ENCODE data around the gene AGBL4. TPM values are rescaled to one million over a fixed set of nuclear protein-coding genes. Genes with fewer than 3 reads are reported as not detected.

The AGBL4 gene
- total RNA-seq, 2 donors from 2014 or later: not detected

DNA sequence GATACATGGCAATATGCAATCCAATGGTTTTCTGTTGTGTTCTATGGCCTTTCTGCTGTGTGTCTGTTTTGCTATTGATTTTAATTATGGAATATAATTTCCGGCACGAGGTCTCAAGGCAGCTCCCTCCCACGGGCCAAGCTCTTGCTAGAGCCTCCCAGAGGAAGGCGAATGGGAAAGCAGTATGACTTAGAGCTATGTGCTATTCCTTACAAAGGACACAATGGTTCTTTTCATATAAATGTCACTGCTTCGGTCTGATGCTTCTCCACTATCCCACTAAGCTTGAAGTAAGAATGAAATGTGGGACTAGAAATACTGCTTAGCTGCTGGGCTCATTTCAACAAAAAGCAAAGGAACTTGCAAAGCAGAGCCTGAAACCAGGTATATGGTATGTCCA is 924.9 kb downstream of the AGBL4 start:
- no peaks in the 10 kb centered on the region for H3K27me3 ChIP-seq (replicated peaks; ENCODE audit: insufficient read depth)
- ATAC-seq (ENCODE audit: insufficient number of reproducible peaks, low FRiP score, low read depth) (no peak), DNase-seq (ENCODE audit: low spot score) (no peak)
- no peak overlapping the region for H3K27ac ChIP-seq
- no peaks in the 10 kb centered on the region for H3K36me3 ChIP-seq
- no peak for TF ChIP-seq CTCF (IDR thresholded peaks at IDR 0.05)
- H3K4me3 ChIP-seq: no peak overlapping the region
- H3K9me3 ChIP-seq: no peaks in the 10 kb centered on the region
- no peaks in the 10 kb centered on the region for H3K4me1 ChIP-seq (ENCODE audit: control insufficient read depth in 1 of 2, low read depth in 2 of 2)

DNA sequence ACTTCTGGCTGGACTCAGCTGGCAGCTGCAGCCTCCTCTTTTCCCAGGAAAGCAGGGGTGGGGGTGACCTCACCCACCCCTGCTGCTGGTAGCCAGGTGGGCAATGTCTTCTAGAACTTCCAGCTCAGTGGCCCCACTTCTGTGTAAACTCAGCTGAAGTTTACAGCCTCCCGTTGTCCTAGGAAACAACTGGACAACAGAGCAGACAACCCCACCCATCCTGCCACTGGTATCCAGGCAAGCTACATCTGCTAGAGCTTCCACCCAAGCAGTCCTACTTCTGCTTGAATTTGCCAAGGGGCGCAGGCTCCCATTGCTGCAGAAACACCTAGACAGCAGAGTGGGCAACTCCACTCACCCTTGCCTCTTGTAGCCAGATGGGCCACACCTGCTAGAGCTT is 937.4 kb downstream of the AGBL4 start:
- no peak for TF ChIP-seq CTCF (IDR thresholded peaks at IDR 0.05)
- H3K4me3 ChIP-seq: no peak overlapping the region
- DNase-seq (ENCODE audit: low spot score) (no peak), ATAC-seq (ENCODE audit: insufficient number of reproducible peaks, low FRiP score, low read depth) (no peak)
- H3K9me3 ChIP-seq: no peaks in the 10 kb centered on the region
- H3K27me3 ChIP-seq (replicated peaks; ENCODE audit: insufficient read depth): no peaks in the 10 kb centered on the region
- H3K27ac ChIP-seq: no peak overlapping the region
- no peaks in the 10 kb centered on the region for H3K36me3 ChIP-seq
- no peaks in the 10 kb centered on the region for H3K4me1 ChIP-seq (ENCODE audit: control insufficient read depth in 1 of 2, low read depth in 2 of 2)

GRCh38 chr1:49085079-49085478 is 938.7 kb downstream of the AGBL4 start:
- Histone ChIP-seq H3K4me1 (ENCODE audit: control insufficient read depth in 1 of 2, low read depth in 2 of 2) (no peaks in the 10 kb centered on the region), H3K27me3 (replicated peaks; ENCODE audit: insufficient read depth) (no peaks in the 10 kb centered on the region), H3K36me3 (no peaks in the 10 kb centered on the region), H3K4me3 (no peak overlapping the region), H3K27ac (no peak overlapping the region), H3K9me3 (no peaks in the 10 kb centered on the region)
- ATAC-seq (ENCODE audit: insufficient number of reproducible peaks, low FRiP score, low read depth): no peak
- no peak for TF ChIP-seq CTCF (IDR thresholded peaks at IDR 0.05)
- DNase-seq (ENCODE audit: low spot score): no peak

DNA sequence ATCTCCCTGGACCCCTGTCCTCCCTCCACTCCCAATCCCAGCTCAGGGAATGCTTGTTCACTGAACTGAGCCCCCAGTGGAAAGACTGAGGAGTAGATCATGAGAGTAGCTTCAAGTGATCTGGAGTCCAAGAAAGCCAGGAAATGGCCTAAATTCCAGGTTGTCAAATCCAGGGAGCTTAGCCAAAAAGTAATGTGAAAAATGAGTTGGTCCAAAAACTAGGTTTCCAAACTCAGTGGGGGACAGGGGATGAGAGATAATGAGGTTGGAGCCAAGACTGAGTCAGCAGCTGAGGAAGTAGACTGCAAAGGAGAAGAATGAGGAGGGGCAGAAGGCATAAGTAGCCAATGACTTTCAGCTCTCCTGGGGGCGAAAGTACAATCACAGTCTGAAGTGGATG is 963.0 kb downstream of the AGBL4 start:
- DNase-seq (ENCODE audit: low spot score): no peak
- Histone ChIP-seq H3K27me3 (replicated peaks; ENCODE audit: insufficient read depth) (no peaks in the 10 kb centered on the region), H3K36me3 (no peaks in the 10 kb centered on the region), H3K27ac (no peak overlapping the region), H3K4me1 (ENCODE audit: control insufficient read depth in 1 of 2, low read depth in 2 of 2) (no peaks in the 10 kb centered on the region), H3K4me3 (no peak overlapping the region), H3K9me3 (no peaks in the 10 kb centered on the region)
- no peak for ATAC-seq (ENCODE audit: insufficient number of reproducible peaks, low FRiP score, low read depth)
- TF ChIP-seq CTCF (IDR thresholded peaks at IDR 0.05): no peak

DNA sequence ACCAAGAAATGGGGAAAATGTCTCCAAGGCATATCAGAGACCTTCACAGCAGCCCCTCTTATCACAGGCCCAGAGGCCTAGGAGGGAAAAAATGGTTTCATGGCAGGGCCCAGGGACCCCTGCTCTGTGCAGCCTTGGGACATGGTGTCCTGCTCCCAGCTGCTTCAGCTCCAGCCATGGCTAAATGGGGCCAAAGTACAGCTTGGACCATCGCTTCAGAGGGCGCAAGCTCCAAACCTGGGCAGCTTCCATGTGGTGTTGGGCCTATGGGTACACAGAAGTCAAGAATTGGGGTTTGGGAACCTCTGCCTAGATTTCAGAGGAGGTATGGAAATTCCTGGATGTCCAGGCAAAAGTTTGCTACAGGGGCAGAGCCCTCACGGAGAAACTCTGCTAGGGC is 964.7 kb downstream of the AGBL4 start:
- Histone ChIP-seq H3K27me3 (replicated peaks; ENCODE audit: insufficient read depth) (no peaks in the 10 kb centered on the region), H3K4me3 (no peak overlapping the region), H3K4me1 (ENCODE audit: control insufficient read depth in 1 of 2, low read depth in 2 of 2) (no peaks in the 10 kb centered on the region), H3K27ac (no peak overlapping the region), H3K36me3 (no peaks in the 10 kb centered on the region), H3K9me3 (no peaks in the 10 kb centered on the region)
- TF ChIP-seq CTCF (IDR thresholded peaks at IDR 0.05): no peak
- DNase-seq (ENCODE audit: low spot score) (no peak), ATAC-seq (ENCODE audit: insufficient number of reproducible peaks, low FRiP score, low read depth) (no peak)
